Measurements from ENCODE around the gene GHITM.

- TF ChIP-seq, protein P1, sequence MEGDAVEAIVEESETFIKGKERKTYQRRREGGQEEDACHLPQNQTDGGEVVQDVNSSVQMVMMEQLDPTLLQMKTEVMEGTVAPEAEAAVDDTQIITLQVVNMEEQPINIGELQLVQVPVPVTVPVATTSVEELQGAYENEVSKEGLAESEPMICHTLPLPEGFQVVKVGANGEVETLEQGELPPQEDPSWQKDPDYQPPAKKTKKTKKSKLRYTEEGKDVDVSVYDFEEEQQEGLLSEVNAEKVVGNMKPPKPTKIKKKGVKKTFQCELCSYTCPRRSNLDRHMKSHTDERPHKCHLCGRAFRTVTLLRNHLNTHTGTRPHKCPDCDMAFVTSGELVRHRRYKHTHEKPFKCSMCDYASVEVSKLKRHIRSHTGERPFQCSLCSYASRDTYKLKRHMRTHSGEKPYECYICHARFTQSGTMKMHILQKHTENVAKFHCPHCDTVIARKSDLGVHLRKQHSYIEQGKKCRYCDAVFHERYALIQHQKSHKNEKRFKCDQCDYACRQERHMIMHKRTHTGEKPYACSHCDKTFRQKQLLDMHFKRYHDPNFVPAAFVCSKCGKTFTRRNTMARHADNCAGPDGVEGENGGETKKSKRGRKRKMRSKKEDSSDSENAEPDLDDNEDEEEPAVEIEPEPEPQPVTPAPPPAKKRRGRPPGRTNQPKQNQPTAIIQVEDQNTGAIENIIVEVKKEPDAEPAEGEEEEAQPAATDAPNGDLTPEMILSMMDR (IDR thresholded peaks at IDR 0.05), result no peak
- no peak for TF ChIP-seq POLR2A (IDR thresholded peaks at IDR 0.05)
Measured at GRCh38 chr10:84123362-84123761, 15.9 kb upstream of the GHITM start.

All from esophagus squamous epithelium (tissue), 4 donors.